Measurements from ENCODE around the gene ESPNL. TPM values are rescaled to one million over a fixed set of nuclear protein-coding genes. Genes with fewer than 3 reads are reported as not detected.
A peak's percentile ranks its signal among the peaks of the same experiment; 100 is the strongest.

The ESPNL gene
- total and polyA plus RNA-seq, 4 donors: 0.08 to 0.59 (median 0.35) TPM

- H3K27me3 ChIP-seq (ENCODE audit: control insufficient read depth in 4 of 4, insufficient read depth in 4 of 4, low read length in 3 of 4): no peaks in the 10 kb centered on the region
- peak; percentile 46 for DNase-seq (ENCODE audit: low spot score)
- WGBS: 4% methylated on average over 29 of the region's 29 CpGs
- peaks cover 10 to 55% (median 36%) of the 10 kb centered on the region in 4 donors for H3K4me1 ChIP-seq (ENCODE audit: control insufficient read depth in 4 of 4, insufficient read depth in 4 of 4, low read length in 3 of 4)
- TF ChIP-seq RAD21 (IDR thresholded peaks at IDR 0.05) (peak in 1 of 2 donors; percentile 5), RXRA (IDR thresholded peaks at IDR 0.05) (no peak), YY1 (IDR thresholded peaks at IDR 0.05) (peak; percentile 18), MAX (IDR thresholded peaks at IDR 0.05) (peak; percentile 28), CTCF (IDR thresholded peaks at IDR 0.05; ENCODE audit: low read depth, low read length, missing input control) (peak; percentile 3), HNF4A (conservative IDR thresholded peaks at IDR 0.05) (no peak), SP1 (IDR thresholded peaks at IDR 0.05) (no peak)
- H3K27ac ChIP-seq (ENCODE audit: low read depth in 1 of 2, low read length in 2 of 2): peak overlapping the region; percentile 70 to 74
- H3K9ac ChIP-seq (ENCODE audit: low read depth in 1 of 2, low read length in 2 of 2): peak overlapping the region; percentile 60 to 69
- no peaks in the 10 kb centered on the region for H3K9me3 ChIP-seq (ENCODE audit: control insufficient read depth in 4 of 4, low read length in 3 of 4)
- peak overlapping the region; percentile 64 to 98 (median 80) for H3K4me3 ChIP-seq (ENCODE audit: low read depth in 1 of 3, low read length in 3 of 3)
- peaks cover 0 to 3% (median 3%) of the 10 kb centered on the region in 4 donors for H3K36me3 ChIP-seq (ENCODE audit: control insufficient read depth in 4 of 4, insufficient read depth in 3 of 4, low read depth in 1 of 4, low read length in 3 of 4)
These were observed 38.6 kb upstream of the ESPNL start for GRCh38 chr2:238061315-238062202.

GRCh38 chr2:238063414-238064189 lies 36.5 kb upstream of the ESPNL start:
- peak overlapping the region; percentile 30 to 67 for H3K27ac ChIP-seq (ENCODE audit: low read depth in 1 of 2, low read length in 2 of 2)

More at GRCh38 chr2:238063414-238064189, 36.5 kb upstream of the ESPNL start:
- Histone ChIP-seq H3K9me3 (ENCODE audit: control insufficient read depth in 4 of 4, low read length in 3 of 4) (no peaks in the 10 kb centered on the region), H3K27me3 (ENCODE audit: control insufficient read depth in 4 of 4, insufficient read depth in 4 of 4, low read length in 3 of 4) (no peaks in the 10 kb centered on the region), H3K4me1 (ENCODE audit: control insufficient read depth in 4 of 4, insufficient read depth in 4 of 4, low read length in 3 of 4) (peaks cover 10 to 69% (median 44%) of the 10 kb centered on the region in 4 donors), H3K4me3 (ENCODE audit: low read depth in 1 of 3, low read length in 3 of 3) (peak overlapping the region in 1 of 3 donors; percentile 20), H3K36me3 (ENCODE audit: control insufficient read depth in 4 of 4, insufficient read depth in 3 of 4, low read depth in 1 of 4, low read length in 3 of 4) (peaks cover 0 to 11% (median 3%) of the 10 kb centered on the region in 4 donors), H3K9ac (ENCODE audit: low read depth in 1 of 2, low read length in 2 of 2) (no peak overlapping the region)
- peak; percentile 78 to 92 for TF ChIP-seq RXRA (IDR thresholded peaks at IDR 0.05)
- no peak for TF ChIP-seq GABPA (IDR thresholded peaks at IDR 0.05 in 1 of 2, conservative IDR thresholded peaks at IDR 0.05 in 1 of 2)
- peak; percentile 28 for TF ChIP-seq YY1 (IDR thresholded peaks at IDR 0.05)
- peak in 1 of 2 donors; percentile 46 for TF ChIP-seq JUND (IDR thresholded peaks at IDR 0.05)
- TF ChIP-seq ZBTB33 (IDR thresholded peaks at IDR 0.05): no peak
- TF ChIP-seq EGR1 (IDR thresholded peaks at IDR 0.05; ENCODE audit: low read depth in 2 of 2): no peak
- TF ChIP-seq FOXA1 (IDR thresholded peaks at IDR 0.05): no peak
- TF ChIP-seq HNF4G (IDR thresholded peaks at IDR 0.05): peak; percentile 95
- TF ChIP-seq SP1 (IDR thresholded peaks at IDR 0.05): peak; percentile 90
- TF ChIP-seq NR2F2 (IDR thresholded peaks at IDR 0.05): peak; percentile 78
- peak; percentile 95 to 99 for TF ChIP-seq HNF4A (conservative IDR thresholded peaks at IDR 0.05)
- peak in 1 of 2 donors; percentile 43 for TF ChIP-seq RAD21 (IDR thresholded peaks at IDR 0.05)
- DNase-seq (ENCODE audit: low spot score): no peak
- 65% methylated on average over 8 of the region's 8 CpGs for WGBS
